ENCODE results near the gene ZNF883.
"Not testable (repeated sequence)": the region's sequence is repeated elsewhere in the genome, so short reads cannot be mapped to it uniquely, and the experiment has no call there.

Gene ZNF883

GRCh38 chr9:113011911-113012381 lies at the start of gene ZNF883:
Gene ZNF883, minus strand, starts transcription at chr9:113012192.
- no peak within 1 kb of the TSS for H3K4me3 ChIP-seq (ENCODE audit: low read depth, low read length)
- DNase-seq (ENCODE audit: low read depth), result no peak
- TF ChIP-seq, protein P1, sequence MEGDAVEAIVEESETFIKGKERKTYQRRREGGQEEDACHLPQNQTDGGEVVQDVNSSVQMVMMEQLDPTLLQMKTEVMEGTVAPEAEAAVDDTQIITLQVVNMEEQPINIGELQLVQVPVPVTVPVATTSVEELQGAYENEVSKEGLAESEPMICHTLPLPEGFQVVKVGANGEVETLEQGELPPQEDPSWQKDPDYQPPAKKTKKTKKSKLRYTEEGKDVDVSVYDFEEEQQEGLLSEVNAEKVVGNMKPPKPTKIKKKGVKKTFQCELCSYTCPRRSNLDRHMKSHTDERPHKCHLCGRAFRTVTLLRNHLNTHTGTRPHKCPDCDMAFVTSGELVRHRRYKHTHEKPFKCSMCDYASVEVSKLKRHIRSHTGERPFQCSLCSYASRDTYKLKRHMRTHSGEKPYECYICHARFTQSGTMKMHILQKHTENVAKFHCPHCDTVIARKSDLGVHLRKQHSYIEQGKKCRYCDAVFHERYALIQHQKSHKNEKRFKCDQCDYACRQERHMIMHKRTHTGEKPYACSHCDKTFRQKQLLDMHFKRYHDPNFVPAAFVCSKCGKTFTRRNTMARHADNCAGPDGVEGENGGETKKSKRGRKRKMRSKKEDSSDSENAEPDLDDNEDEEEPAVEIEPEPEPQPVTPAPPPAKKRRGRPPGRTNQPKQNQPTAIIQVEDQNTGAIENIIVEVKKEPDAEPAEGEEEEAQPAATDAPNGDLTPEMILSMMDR (IDR thresholded peaks at IDR 0.05; ENCODE audit: low read depth, low read length, missing control alignments), result no peak

DNA sequence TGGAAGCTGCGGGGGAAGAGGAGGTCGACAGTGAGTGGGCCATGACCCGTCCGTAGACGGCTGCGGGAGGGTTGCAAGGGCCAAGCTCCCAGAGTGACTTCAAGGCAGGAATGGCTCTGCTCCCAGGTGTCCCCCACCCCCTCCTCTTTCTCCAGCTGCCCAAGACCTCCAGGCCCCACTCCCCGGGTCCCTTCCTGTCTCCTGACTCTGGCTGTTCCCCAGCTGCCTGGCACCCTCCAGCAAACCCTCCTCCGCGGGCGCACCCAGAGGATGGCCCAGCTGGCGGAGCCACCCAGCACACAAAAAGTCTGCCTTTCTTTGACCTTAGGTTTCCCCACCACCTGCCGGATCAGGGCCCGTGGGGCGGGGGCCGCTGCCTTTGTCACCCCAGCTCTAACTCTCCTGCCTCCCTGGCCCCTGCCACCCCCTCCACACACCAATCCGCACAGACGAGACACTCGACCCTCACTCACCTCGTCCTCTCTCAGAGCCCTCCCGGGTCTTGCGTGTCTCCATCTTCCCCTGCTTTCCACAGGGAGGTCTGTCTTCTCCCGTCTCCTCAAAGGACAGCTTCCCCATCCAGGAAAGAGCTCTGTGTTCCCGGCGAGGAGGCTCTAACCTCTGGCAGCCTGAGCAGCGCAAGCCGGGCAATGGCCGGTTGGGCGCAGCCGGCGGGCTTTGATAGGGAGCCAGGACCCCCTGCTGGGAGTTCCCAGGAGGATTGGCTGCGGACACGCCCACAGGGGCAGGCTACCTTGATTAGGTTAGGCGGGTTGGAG lies 49.3 kb upstream of the ZNF883 start:
- not testable (repeated sequence) for DNase-seq (ENCODE audit: low read depth)

GRCh38 chr9:113059581-113060284 lies 47.7 kb upstream of the ZNF883 start:
- H3K4me3 ChIP-seq (ENCODE audit: low read depth, low read length); DNase-seq (ENCODE audit: low read depth): not testable (repeated sequence)

More for the DNA sequence above, 49.3 kb upstream of the ZNF883 start:
- H3K4me3 ChIP-seq (ENCODE audit: low read depth, low read length), result not testable (repeated sequence)

DNA sequence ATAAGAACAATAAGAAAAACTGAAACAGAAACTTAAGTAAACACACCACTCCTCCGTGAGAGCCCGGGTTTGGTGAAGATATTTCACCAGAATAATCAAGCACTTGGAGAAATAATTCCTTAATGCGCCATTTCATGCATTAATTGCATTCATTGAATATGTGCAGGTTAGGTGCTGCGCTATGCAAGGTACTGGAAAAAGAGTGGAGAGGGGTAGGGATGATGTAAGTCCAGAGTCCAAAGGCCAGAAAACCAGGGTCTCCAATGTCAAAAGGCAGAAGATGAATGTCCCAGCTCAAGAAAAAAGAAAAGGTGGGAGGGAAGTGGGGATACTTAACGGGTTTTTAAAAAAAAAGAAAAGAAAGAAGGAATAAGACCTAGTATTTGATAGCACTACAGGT lies 45.2 kb upstream of the ZNF883 start:
- peak overlapping the region; percentile 65 for H3K4me3 ChIP-seq (ENCODE audit: low read depth, low read length)
- DNase-seq (ENCODE audit: low read depth), result no peak
- TF ChIP-seq, protein P1 (IDR thresholded peaks at IDR 0.05; ENCODE audit: low read depth, low read length, missing control alignments), result no peak

DNA sequence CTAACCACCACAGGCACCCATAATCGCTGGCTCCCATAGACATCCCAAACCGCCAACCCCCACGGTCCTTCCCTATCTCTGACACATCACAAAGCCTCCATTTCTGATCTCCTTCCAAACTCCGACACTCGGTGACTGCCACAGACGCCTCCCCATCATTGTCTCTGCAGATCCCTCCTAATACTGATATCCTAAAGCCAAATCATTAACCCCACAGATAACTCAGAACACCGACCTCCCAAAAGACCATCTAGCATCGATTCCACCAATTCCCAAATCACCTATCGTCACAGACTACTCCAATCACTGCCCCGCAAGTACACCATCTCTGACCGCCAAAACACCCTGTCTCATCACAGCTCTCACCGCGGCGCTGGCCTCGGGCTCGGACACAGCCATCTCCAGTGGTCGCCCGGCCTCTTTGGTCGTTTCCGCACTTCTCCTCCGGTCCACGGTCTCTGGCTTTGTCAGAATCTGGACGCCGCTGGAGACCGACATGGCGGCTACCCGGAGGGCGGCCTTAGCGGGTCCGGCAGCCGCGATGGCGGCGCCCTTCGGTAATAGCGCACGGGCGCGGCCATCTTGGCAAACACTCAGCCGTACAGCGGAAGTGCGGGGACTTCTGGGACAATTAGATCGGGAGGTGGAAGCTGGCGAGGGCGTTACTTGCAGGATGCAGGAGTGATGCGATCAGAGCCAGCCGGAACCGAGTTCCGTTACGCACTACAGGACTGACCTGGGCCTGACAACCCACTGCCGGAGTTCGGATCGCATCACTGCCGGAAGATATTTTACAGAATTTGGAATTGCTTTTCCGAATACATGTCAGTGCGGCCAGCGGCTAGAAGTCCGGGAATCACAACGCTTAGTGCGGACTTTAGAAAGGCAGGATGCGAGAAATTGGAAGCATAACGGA lies 44.5 kb upstream of the ZNF883 start, which contains the start of gene ZFP37:
TSS of gene ZFP37 (minus strand) at position 534 of the 916 bp plus-strand sequence. CDS start at position 498, 36 bp downstream.
- peak; percentile 74 for DNase-seq (ENCODE audit: low read depth)
- H3K4me3 ChIP-seq (ENCODE audit: low read depth, low read length), result peak within 1 kb of the TSS; percentile 65
- TF ChIP-seq, protein P1 (IDR thresholded peaks at IDR 0.05; ENCODE audit: low read depth, low read length, missing control alignments), result no peak

DNA sequence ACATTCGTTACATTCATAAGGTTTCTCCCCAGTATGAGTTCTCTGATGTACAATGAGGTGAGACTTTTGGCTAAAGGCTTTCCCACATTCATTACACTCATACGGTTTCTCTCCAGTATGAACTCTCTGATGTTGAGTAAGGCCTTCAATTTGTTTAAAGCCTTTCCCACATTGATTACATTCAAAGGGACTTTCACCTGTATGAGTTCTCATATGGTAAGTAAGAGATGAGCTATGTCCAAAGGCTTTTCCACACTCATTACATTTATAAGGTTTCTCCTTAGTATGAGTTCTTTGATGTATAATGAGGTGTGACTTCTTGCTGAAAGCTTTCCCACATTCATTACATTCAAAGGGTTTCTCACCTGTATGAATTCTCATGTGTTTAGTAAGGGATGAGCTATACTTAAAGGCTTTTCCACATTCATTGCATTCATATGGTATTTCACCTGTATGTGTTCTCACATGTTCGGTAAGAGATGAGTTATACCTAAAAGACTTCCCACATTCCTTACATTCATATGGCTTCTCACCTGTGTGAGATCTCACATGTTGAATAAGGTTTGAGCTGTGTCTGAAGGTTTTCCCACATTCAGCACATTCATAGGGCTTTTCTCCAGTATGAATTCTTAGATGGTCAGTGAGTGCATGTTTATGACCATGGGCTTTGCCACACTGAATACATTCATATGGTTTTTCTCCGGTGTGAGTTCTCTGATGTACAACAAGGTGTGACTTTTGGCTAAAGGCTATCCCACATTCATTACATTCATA lies 31.1 kb upstream of the ZNF883 start:
- H3K4me3 ChIP-seq (ENCODE audit: low read depth, low read length), result no peak overlapping the region
- TF ChIP-seq, protein P1 (IDR thresholded peaks at IDR 0.05; ENCODE audit: low read depth, low read length, missing control alignments), result no peak

DNA sequence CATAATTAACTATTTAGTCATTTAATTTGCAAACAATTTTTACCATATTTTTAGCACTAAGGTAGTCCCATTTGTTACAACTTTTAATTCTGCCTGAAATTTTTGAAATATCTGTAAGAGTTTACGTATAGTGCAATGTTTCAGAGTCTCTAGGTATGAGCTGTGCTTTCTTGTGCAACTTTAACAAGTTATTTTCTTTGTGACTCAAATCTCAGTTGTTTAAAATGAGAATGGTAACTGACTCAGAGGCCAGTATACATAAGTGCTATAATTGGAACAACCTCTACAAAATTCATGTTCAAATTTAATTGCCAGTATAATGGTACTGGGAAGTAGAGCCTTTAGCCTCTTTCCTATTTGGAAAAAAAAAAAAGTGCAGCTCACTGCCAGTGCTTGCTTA lies 14.2 kb upstream of the ZNF883 start:
- no peak for DNase-seq (ENCODE audit: low read depth)
- no peak overlapping the region for H3K4me3 ChIP-seq (ENCODE audit: low read depth, low read length)
- TF ChIP-seq, protein P1 (IDR thresholded peaks at IDR 0.05; ENCODE audit: low read depth, low read length, missing control alignments), result no peak

More for the DNA sequence above, 31.1 kb upstream of the ZNF883 start:
- DNase-seq (ENCODE audit: low read depth), result no peak

Measured in GM12864 (cell line).